ENCODE results near the gene TNFSF15. TPM values are rescaled to one million over a fixed set of nuclear protein-coding genes. Genes with fewer than 3 reads are reported as not detected.

TNFSF15 gene
- total RNA-seq, 1 experiment from 2014 or later: not detected

DNA sequence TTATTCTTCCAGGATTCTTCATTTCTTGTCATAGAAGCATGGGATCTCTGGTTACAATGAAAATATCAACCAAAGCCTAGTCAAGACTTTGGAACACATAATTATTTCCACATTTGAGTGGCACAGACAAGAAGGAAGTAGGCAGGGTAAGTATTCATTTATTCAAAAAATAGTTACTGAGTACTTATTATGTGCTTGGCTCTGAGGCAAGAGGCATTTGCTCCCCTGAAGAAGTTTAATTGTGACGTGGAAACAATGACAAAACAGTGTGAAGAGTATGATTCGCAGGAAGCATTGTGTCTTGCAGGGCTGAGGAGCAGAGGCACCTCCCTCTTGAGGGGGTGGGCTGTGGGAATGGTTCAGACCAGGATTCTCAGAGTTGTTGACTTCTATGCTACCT, 45.0 kb upstream of the TNFSF15 start:
- ChIA-PET RAD21 (ENCODE audit: low non-redundant PET in 1 of 2, low total read pairs in 2 of 2, uncharacterized antibody in 2 of 2, unreplicated experiment in 2 of 2) (no interaction called here), CTCF (no interaction called here), POLR2A (no interaction called here)
- DNase-seq (ENCODE audit: low read depth, low spot score): no peak
- Histone ChIP-seq H3K9me3 (ENCODE audit: control insufficient read depth in 1 of 2, insufficient read depth in 1 of 2, low read depth in 1 of 2, low read length in 2 of 2) (no peaks in the 10 kb centered on the region), H4K20me1 (ENCODE audit: insufficient read depth) (no peaks in the 10 kb centered on the region), H3K4me2 (ENCODE audit: low read length) (no peak overlapping the region), H3K4me3 (replicated peaks in 1 of 2; ENCODE audit: low read depth in 1 of 2, low read length in 2 of 2) (no peak overlapping the region), H3K4me1 (ENCODE audit: control insufficient read depth in 1 of 2, insufficient read depth in 2 of 2, low read length in 2 of 2) (no peaks in the 10 kb centered on the region), H3K9ac (ENCODE audit: low read length) (no peak overlapping the region), H3K27me3 (ENCODE audit: insufficient read depth, low read length) (no peaks in the 10 kb centered on the region), H3K36me3 (ENCODE audit: control insufficient read depth in 1 of 2, insufficient read depth in 2 of 2, low read length in 2 of 2) (no peaks in the 10 kb centered on the region), H3K79me2 (ENCODE audit: insufficient read depth, low read length) (no peaks in the 10 kb centered on the region), H2AFZ (ENCODE audit: low read depth, low read length, poor library complexity, severe bottlenecking) (no peak overlapping the region), H3K9me2 (ENCODE audit: insufficient read depth) (no peaks in the 10 kb centered on the region), H3K27ac (ENCODE audit: low read depth, low read length) (no peak overlapping the region)
- ATAC-seq: no peak
- TF ChIP-seq SRF (IDR thresholded peaks at IDR 0.05; ENCODE audit: low read depth) (no peak), ZNF274 (IDR thresholded peaks at IDR 0.05; ENCODE audit: low read depth, low read length) (no peak), YY1 (IDR thresholded peaks at IDR 0.05; ENCODE audit: extremely low read depth, insufficient replicate concordance, low read depth, low read length) (no peak), SP1 (IDR thresholded peaks at IDR 0.05; ENCODE audit: low read depth) (no peak), ELF1 (IDR thresholded peaks at IDR 0.05; ENCODE audit: borderline replicate concordance, low read depth) (no peak), JUND (IDR thresholded peaks at IDR 0.05) (no peak), CBX3 (IDR thresholded peaks at IDR 0.05; ENCODE audit: low read depth) (no peak), POLR2A (IDR thresholded peaks at IDR 0.05; ENCODE audit: borderline replicate concordance, extremely low read depth, insufficient read depth, insufficient read length) (no peak), ZFX (IDR thresholded peaks at IDR 0.05) (no peak), TCF7L2 (IDR thresholded peaks at IDR 0.05; ENCODE audit: borderline replicate concordance, extremely low read depth, insufficient read depth, insufficient read length) (no peak), POLR2AphosphoS5 (IDR thresholded peaks at IDR 0.05; ENCODE audit: low read depth, low read length) (no peak), EZH2phosphoT487 (IDR thresholded peaks at IDR 0.05; ENCODE audit: borderline replicate concordance) (no peak)
- no TSS peak for BruUV-seq (replicated peaks)
- intact Hi-C loops (cut with micrococcal nuclease): no loop called here

DNA sequence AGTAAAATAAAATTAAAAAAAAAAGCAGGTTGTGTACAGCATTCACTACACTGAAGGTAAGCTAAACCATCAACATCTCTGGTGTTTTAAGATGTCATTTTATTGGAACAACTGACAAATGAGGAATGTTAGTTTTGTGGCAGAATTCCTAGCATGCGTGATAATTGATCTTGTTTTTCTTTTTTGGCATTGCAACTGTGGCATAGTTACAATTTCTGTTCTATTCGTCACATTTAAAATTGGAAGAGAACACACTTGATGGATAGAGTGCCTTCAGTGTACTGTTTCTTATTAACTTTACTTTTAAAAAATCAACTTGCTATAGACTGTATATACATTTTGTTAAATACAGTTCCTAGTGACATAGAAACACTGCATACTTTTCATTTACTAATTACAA, 43.6 kb upstream of the TNFSF15 start:
- CTCF ChIA-PET: no interaction called here
- DNase-seq (ENCODE audit: low read depth, low spot score): no peak
- H3K9me3 ChIP-seq (ENCODE audit: control insufficient read depth in 1 of 2, insufficient read depth in 1 of 2, low read depth in 1 of 2, low read length in 2 of 2): no peaks in the 10 kb centered on the region
- peaks cover 4% of the 10 kb centered on the region; the same call in 1 of the 2 replicates for H3K27me3 ChIP-seq (ENCODE audit: insufficient read depth, low read length)
- no peaks in the 10 kb centered on the region for H3K4me1 ChIP-seq (ENCODE audit: control insufficient read depth in 1 of 2, insufficient read depth in 2 of 2, low read length in 2 of 2)
- ATAC-seq: no peak
- H3K4me2 ChIP-seq (ENCODE audit: low read length): no peak overlapping the region
- BruUV-seq (replicated peaks): no TSS peak
- POLR2A ChIA-PET: no interaction called here
- H4K20me1 ChIP-seq (ENCODE audit: insufficient read depth): no peaks in the 10 kb centered on the region
- no peak overlapping the region for H3K9ac ChIP-seq (ENCODE audit: low read length)
- no peaks in the 10 kb centered on the region for H3K36me3 ChIP-seq (ENCODE audit: control insufficient read depth in 1 of 2, insufficient read depth in 2 of 2, low read length in 2 of 2)
- intact Hi-C loops (cut with micrococcal nuclease): no loop called here
- no peak overlapping the region for H2AFZ ChIP-seq (ENCODE audit: low read depth, low read length, poor library complexity, severe bottlenecking)
- H3K27ac ChIP-seq (ENCODE audit: low read depth, low read length): no peak overlapping the region
- no peaks in the 10 kb centered on the region for H3K9me2 ChIP-seq (ENCODE audit: insufficient read depth)
- no peaks in the 10 kb centered on the region for H3K79me2 ChIP-seq (ENCODE audit: insufficient read depth, low read length)
- no peak overlapping the region for H3K4me3 ChIP-seq (replicated peaks in 1 of 2; ENCODE audit: low read depth in 1 of 2, low read length in 2 of 2)
- RAD21 ChIA-PET (ENCODE audit: low non-redundant PET in 1 of 2, low total read pairs in 2 of 2, uncharacterized antibody in 2 of 2, unreplicated experiment in 2 of 2): no interaction called here
- TF ChIP-seq FOSL1 (IDR thresholded peaks at IDR 0.05; ENCODE audit: low read depth) (no peak), YY1 (IDR thresholded peaks at IDR 0.05; ENCODE audit: extremely low read depth, insufficient replicate concordance, low read depth, low read length) (no peak), ZFX (IDR thresholded peaks at IDR 0.05) (no peak), JUND (IDR thresholded peaks at IDR 0.05) (no peak), ELF1 (IDR thresholded peaks at IDR 0.05; ENCODE audit: borderline replicate concordance, low read depth) (no peak), POLR2A (IDR thresholded peaks at IDR 0.05; ENCODE audit: borderline replicate concordance, extremely low read depth, insufficient read depth, insufficient read length) (no peak), ZNF274 (IDR thresholded peaks at IDR 0.05; ENCODE audit: low read depth, low read length) (no peak), CBX3 (IDR thresholded peaks at IDR 0.05; ENCODE audit: low read depth) (no peak), EGR1 (IDR thresholded peaks at IDR 0.05; ENCODE audit: low read depth) (no peak), RAD21 (IDR thresholded peaks at IDR 0.05; ENCODE audit: low read depth) (no peak), SRF (IDR thresholded peaks at IDR 0.05; ENCODE audit: low read depth) (no peak), EZH2phosphoT487 (IDR thresholded peaks at IDR 0.05; ENCODE audit: borderline replicate concordance) (no peak)
- TF ChIP-seq, protein P1, sequence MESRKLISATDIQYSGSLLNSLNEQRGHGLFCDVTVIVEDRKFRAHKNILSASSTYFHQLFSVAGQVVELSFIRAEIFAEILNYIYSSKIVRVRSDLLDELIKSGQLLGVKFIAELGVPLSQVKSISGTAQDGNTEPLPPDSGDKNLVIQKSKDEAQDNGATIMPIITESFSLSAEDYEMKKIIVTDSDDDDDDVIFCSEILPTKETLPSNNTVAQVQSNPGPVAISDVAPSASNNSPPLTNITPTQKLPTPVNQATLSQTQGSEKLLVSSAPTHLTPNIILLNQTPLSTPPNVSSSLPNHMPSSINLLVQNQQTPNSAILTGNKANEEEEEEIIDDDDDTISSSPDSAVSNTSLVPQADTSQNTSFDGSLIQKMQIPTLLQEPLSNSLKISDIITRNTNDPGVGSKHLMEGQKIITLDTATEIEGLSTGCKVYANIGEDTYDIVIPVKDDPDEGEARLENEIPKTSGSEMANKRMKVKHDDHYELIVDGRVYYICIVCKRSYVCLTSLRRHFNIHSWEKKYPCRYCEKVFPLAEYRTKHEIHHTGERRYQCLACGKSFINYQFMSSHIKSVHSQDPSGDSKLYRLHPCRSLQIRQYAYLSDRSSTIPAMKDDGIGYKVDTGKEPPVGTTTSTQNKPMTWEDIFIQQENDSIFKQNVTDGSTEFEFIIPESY (IDR thresholded peaks at IDR 0.05; ENCODE audit: extremely low read depth, insufficient replicate concordance, low read length): no peak
- TF ChIP-seq, protein P2, sequence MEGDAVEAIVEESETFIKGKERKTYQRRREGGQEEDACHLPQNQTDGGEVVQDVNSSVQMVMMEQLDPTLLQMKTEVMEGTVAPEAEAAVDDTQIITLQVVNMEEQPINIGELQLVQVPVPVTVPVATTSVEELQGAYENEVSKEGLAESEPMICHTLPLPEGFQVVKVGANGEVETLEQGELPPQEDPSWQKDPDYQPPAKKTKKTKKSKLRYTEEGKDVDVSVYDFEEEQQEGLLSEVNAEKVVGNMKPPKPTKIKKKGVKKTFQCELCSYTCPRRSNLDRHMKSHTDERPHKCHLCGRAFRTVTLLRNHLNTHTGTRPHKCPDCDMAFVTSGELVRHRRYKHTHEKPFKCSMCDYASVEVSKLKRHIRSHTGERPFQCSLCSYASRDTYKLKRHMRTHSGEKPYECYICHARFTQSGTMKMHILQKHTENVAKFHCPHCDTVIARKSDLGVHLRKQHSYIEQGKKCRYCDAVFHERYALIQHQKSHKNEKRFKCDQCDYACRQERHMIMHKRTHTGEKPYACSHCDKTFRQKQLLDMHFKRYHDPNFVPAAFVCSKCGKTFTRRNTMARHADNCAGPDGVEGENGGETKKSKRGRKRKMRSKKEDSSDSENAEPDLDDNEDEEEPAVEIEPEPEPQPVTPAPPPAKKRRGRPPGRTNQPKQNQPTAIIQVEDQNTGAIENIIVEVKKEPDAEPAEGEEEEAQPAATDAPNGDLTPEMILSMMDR (IDR thresholded peaks at IDR 0.05 in 2 of 3, conservative IDR thresholded peaks at IDR 0.05 in 1 of 3; ENCODE audit: borderline replicate concordance in 1 of 3, insufficient read depth in 1 of 3, low read depth in 2 of 3, low read length in 2 of 3): no peak
